B cell (primary cell): ENCODE results near the gene RASGEF1C.

ENCODE experiments used
- CTCF ChIP-seq: fragments of 200-600 bp; IDR thresholded peaks from one replicate; pipeline ENCODE4 v1.8.0; 2022; ENCODE audit warnings: antibody characterized with exemption, mild to moderate bottlenecking
- EZH2 ChIP-seq: IDR thresholded peaks from 2 replicates; pipeline ENCODE4 v1.6.1; 2012; ENCODE audit warnings: borderline replicate concordance, low read depth, mild to moderate bottlenecking, moderate library complexity, low read length; ENCODE audit not compliant: insufficient read depth, poor library complexity, severe bottlenecking

GRCh38 chr5:180080486-180081280 lies 128.3 kb downstream of the RASGEF1C start:
- no peak for TF ChIP-seq CTCF
- no peak for TF ChIP-seq EZH2
